AG08396 (cell line): Measurements from ENCODE around the gene PAF1.
"Not testable (repeated sequence)": the region's sequence is repeated elsewhere in the genome, so short reads cannot be mapped to it uniquely, and the experiment has no call there.

Experiments used
- DNase-seq: peaks from one replicate; pipeline ENCODE4 v3.0.0; 2012; ENCODE audit warnings: low spot score, mixed read lengths

The PAF1 gene

DNA sequence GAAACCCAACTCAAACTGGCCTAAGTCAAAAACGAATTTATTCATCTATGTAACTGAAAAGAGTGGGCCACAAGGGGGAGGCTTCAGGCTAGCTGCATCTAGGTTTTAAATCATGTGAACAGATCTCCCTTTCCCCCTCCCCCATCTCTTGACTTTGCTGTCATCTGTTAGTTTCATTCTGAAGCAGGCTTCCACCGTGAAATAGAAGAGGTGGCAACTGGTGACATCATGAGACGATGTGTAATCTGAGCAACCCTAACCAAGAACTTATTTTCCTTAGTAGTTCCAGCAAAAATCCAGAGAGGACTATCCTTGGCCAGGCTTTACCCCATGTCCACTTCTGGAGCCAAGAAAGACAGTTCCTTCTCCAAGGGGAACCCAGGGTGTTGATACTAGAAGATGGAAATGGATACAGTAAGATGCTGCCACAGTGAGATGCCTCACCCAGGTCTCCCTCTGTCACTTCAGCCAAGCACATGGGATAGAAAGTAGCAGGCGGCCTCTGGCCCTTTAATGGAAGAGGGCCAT, 39.3 kb downstream of the PAF1 start:
- peak; percentile 64 for DNase-seq

DNA sequence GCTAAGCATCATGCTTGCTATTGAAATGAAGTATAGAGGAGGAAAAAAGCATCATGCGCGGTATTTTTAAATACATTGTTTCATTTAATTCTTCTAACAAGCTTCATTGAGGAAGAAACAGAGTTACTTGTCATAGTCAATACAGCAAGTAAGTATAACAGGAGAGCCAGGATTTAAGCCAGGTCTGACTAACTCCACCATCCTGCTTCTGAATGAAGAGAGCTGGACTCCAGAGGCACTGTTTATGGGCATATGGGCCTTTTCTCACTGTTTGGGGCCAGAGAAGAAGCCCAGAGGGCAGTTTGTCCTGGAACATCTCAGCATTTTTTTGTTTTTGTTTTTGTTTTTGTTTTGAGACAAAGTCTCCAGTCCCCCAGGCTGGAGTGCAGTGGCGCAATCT, 40.8 kb downstream of the PAF1 start:
- no peak for DNase-seq

DNA sequence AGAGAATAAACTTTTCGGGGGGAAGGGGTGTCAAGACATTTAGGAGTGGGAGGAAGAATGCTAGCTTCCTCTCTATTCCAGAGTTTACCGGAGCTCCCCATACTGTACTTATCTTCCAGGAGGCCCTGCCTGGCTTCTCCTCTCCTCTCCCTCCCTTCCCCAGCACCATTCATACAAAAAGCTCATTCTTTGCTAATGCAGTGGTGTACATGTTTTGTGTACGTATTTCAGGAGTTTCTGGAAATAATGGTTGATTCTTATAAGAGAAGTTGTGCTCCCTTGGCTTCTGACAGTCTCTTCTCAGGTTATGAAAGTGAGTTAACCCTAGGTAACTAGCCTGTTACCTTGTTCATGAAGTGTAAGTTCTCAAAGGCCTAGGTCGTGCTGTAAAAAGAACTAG, 41.6 kb downstream of the PAF1 start:
- DNase-seq, result no peak

DNA sequence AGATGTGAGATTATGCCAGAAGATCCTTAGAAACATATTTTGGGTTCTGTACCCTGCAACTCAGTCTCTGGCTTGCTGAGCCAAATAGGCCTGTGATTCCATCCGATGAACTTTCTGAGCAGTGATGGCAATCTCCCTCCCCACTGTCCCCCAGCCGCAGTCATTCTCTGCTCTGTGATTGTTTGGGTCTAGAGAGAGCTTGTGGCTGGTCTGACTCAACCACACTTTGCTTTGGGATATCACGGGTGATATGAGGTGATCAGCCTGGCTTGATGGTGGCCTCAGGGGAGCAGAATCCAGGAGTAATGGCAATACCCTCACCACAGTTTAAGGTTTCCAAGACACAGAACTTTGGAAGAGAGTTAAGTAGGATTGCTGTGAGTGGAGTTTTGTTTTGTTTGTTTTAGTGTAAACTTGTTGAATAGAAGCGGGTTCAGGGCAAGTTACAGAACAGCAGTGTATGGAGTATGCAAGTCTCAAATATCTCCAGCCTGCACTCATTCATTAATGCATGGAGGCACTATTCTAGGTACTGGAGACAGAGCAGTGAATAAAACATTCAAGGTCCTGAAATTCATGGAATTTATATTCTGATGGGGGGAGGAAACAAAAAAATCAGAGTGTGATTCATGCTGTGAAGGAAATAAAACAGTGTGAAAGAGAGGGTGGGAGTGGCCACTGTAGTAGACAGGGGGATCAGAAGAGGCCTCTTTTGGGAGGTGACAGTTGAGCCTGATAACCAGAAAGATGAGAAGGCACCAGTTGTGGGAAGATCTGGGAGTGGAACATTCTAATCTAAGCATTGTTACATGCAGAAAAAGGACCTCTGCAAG, 43.4 kb downstream of the PAF1 start:
- no peak for DNase-seq

DNA sequence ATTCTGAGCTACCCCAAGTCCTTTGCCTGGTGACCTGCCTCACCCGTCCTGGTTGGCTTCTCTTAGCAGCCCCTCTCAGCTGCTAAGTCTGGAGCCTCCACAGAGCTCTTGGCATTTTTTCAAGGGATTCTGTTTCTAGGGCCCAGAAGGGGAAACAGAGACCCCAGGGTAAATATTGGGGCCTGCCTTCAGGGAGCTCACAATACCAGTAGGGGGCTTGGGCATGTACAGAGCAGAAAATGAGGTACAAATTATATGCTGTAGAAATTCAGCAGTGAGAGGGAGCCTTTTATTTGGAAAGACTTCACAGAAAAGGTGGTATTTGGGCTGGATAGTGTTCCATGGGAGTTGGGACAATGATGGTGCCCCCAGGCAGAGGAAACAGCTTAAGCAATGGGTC, 45.0 kb downstream of the PAF1 start:
- DNase-seq, result no peak

DNA sequence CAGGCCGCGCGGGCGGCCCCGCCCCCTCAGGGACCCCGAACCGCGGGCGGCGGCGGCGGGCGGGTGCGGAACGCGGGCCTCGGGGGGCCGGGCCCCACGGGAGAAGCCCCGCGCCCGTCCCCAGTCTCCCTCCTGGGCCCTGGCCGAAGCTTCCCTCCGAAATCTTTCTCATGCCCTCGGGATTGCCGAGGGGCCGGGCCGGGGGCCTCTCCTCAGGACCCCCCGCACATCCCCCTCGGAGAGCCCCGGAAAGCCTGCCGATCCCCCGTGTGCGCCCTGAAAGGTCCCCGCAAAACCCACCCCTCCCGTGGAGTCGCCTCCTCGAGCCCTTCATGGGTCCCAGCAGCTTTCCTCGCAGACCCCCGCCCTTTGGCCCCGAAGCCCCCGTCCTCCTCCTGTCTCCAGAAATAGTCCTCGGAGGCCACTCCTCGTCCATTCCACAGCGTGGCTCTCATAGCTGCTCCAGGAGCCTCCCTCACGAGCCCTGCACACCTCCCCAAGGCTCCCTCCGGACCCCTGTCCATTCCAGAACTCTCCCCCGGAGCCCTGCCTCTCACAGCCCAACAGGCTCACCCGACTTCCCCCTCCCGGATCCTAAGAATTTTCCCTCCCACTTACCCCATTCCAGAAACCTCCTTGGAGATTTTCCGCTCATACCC, 48.1 kb downstream of the PAF1 start:
- peak; percentile 51 for DNase-seq

DNA sequence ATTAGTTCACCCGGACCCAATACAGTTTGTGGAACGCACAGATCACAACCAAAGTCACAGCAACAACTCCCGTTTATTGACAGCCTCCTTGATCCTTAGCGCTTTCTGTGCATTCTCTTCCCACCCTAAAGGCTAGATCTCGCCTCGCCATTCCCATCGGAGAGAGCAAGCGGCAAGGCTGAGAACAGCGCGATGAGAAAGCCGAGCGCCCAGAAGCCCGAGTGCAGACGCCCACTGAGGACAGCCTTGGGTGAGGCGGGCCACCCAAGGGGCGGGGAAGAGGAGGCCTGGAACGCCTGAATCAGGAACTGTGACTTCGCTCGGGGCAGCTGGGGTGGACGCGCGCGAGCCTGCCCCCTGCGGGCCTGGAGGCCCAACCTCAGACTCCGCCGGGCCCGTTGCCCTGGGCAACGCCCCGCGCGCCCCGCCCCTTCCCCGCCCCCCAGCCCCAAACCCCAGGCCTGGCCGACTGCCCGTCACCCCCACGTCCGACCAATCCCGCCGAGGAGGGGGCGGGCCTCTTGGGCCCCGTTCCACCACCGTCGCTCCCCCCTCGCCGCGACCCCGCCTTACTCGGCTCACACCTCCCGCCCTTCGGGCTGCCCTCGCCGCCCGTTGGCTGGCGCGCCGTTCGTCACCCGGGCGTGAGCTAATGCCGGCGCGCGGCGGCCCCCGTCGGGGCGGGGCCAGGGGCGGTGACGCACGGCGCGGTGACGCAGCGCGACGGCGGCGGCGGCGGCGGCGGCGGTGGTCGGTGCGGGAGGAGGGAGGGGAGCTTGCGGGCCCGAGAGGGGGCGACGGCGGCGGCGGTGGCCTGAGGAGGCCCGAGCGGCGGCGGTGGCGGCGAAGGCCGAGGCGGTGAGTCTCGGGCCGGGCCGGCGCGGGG, 48.9 kb downstream of the PAF1 start, which contains the start of gene SAMD4B:
Gene SAMD4B, plus strand, starts transcription at position 703 of the 886 bp plus-strand sequence. CDS start 14,473 bp downstream, outside the sequence.
- DNase-seq, result peak; percentile 99

DNA sequence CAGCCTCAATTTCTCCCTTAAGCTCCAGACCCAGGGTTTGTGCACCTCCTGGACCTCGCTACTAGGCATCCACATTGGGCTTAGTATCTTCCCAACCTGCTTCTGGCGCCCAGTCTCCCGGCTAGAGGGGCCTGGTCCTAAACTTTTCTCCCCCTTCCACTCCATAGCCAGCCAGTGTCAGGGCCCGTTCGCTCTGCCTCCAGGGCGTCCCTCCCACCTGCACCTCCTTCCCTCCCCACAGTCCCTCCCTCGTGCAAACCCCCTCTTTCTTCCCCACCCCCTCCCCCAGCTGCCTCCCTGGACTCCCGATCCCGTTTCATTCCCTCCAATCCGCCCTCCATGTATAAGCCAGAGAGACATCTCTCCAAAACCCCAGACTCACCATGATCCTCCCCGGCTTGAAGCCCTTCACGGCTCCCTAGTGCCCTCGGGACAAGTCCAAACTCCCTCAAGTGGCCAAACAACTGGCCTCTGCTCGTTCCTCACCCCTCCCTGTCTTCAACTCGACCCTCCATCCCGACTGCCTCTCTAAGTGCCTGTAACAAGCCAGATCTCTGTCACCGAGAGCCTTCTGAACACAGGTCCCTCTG, 49.7 kb downstream of the PAF1 start:
- DNase-seq, result peak; percentile 45

DNA sequence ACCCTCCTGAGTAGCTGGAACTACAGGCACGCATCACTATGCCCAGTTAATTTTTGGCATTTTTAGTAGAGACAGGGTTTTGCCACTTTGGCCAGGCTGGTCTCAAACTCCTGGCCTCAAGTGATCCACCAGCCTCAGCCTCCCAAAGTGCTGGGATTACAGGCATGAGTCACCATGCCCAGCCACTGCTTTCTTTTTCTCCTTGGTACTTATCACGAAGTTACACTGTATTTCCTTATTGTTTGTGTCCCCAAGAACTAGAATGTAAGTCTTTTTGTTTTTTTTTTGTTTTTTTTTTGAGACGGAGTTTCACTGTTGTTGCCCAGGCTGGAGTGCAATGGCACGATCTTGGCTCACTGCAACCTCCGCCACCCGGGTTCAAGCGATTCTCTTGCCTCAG, 50.8 kb downstream of the PAF1 start:
- DNase-seq, result not testable (repeated sequence)

DNA sequence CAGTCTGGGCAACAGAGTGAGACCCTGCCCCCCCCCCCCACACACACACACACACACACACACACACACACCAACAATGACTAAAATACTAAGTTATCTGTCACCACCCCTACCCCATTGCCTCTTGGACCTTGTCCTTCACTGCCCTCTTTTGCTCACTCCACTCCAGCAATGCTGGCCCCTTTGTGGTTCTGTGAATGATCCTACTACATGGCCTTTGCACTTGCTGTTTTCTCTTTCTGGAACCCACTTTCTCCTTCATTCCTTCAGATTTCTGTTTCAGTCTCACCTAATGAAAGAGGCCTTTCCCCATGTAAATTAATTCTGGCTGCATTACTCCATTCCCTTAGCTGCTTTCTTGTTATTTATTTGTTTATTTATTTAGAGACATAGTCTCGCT, 51.2 kb downstream of the PAF1 start:
- DNase-seq, result no peak

DNA sequence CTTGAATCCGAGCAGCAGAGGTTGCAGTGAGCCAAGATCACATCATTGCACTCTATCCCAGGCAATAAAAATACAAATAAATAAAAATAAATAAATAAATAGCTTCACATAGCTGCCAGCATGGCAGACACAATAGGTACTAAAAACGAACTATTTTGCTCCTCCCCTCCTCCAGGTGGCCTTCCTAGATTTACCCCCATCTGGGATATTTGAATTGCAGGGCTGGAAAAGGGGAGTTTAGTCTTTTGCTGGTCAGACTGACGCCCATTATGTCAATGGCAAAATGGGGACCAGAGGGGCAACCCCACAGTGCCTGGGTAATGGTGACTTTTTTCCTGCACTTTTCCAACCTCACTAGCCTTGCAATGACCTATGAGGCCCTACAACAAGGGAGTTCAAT, 54.4 kb downstream of the PAF1 start:
- DNase-seq, result no peak
